Keratinocyte (primary cell): ENCODE results near the gene PLXNA2. TPM values are rescaled to one million over a fixed set of nuclear protein-coding genes. Genes with fewer than 3 reads are reported as not detected.

Experiments used
- DNase-seq: peaks from one replicate; pipeline ENCODE4 v3.0.0-alpha.2; 2011; ENCODE audit warnings: low read depth, missing footprints, low spot score
- FAIRE-seq: peaks from 2 replicates; lab custom pipeline; 2011; peaks lifted over from hg19 to GRCh38; lab: Jason Lieb, UNC
- H2AFZ ChIP-seq: 2 replicates; pipeline ENCODE4 v1.6.0; 2012; ENCODE audit warnings: low read length, control low read depth, inconsistent platforms; ENCODE audit not compliant: control insufficient read depth
- H3K27ac ChIP-seq: 2 replicates; pipeline ENCODE4 v1.5.1; 2011; ENCODE audit warnings: low read length; ENCODE audit not compliant: control insufficient read depth, insufficient read depth
- H3K27me3 ChIP-seq: 3 replicates; pipeline ENCODE4 v1.6.0; 2011; ENCODE audit warnings: low read length; ENCODE audit not compliant: control insufficient read depth, insufficient read depth; ENCODE audit errors: extremely low read depth
- H3K36me3 ChIP-seq, 2 experiments: 2 replicates in 1 of 2; 3 replicates in 1 of 2; pipeline ENCODE4 v1.5.1; 2011; ENCODE audit warnings: low read length in 2 of 2, mild to moderate bottlenecking in 1 of 2; ENCODE audit not compliant: control insufficient read depth in 2 of 2, insufficient read depth in 2 of 2; ENCODE audit errors: extremely low read depth in 1 of 2
- H3K4me1 ChIP-seq: 3 replicates; pipeline ENCODE4 v1.5.1; 2011; ENCODE audit warnings: low read length; ENCODE audit not compliant: control insufficient read depth, insufficient read depth; ENCODE audit errors: extremely low read depth
- H3K4me2 ChIP-seq: 3 replicates; pipeline ENCODE4 v1.6.0; 2011; ENCODE audit warnings: low read depth, low read length; ENCODE audit not compliant: control insufficient read depth, insufficient read depth; ENCODE audit errors: extremely low read depth
- H3K4me3 ChIP-seq, 3 experiments: fragments of 200-600 bp in 1 of 3; sonication (generic) in 1 of 3; 2 replicates in 2 of 3; 3 replicates in 1 of 3; pipeline ENCODE4 v1.5.1; 2011 to 2016; ENCODE audit warnings: low read length in 3 of 3, mild to moderate bottlenecking in 3 of 3, control low read depth in 2 of 3, inconsistent platforms in 1 of 3, low read depth in 1 of 3, mixed read lengths in 1 of 3, mixed run types in 1 of 3, moderate library complexity in 1 of 3; ENCODE audit not compliant: control insufficient read depth in 2 of 3, insufficient read depth in 2 of 3; ENCODE audit errors: extremely low read depth in 1 of 3
- H3K79me2 ChIP-seq: 2 replicates; pipeline ENCODE4 v1.6.0; 2012; ENCODE audit warnings: low read length; ENCODE audit not compliant: control insufficient read depth, insufficient read depth
- H3K9ac ChIP-seq: 3 replicates; pipeline ENCODE4 v1.6.0; 2011; ENCODE audit warnings: low read length; ENCODE audit not compliant: control insufficient read depth, insufficient read depth; ENCODE audit errors: extremely low read depth
- H3K9me1 ChIP-seq: 3 replicates; pipeline ENCODE4 v1.6.0; 2011; ENCODE audit warnings: low read length; ENCODE audit not compliant: control insufficient read depth, insufficient read depth; ENCODE audit errors: extremely low read depth
- H3K9me3 ChIP-seq: 2 replicates; pipeline ENCODE4 v1.5.1; 2012; ENCODE audit warnings: low read depth, low read length; ENCODE audit not compliant: control insufficient read depth
- H4K20me1 ChIP-seq: 3 replicates; pipeline ENCODE4 v1.6.0; 2011; ENCODE audit warnings: low read length; ENCODE audit not compliant: control insufficient read depth, insufficient read depth; ENCODE audit errors: extremely low read depth
- EZH2 ChIP-seq: IDR thresholded peaks from one replicate; pipeline ENCODE4 v1.6.1; 2012; ENCODE audit warnings: inconsistent platforms, mild to moderate bottlenecking, low read length, moderate library complexity
- dilution Hi-C: fragments of 300-500 bp; cut with MboI; formaldehyde crosslinking; loops from one replicate; pipeline ENCODE4 v1.7.0; 2020; ENCODE audit warnings: low sequenced_read_pairs; ENCODE audit not compliant: extremely low pct_ligation_motif_present
- polyA plus RNA-seq, 5 experiments: library from polyadenylated mRNA; depleted of rRNA in 3 of 5; stranded (reverse) in 3 of 5; stranded (forward) in 1 of 5; unstranded in 1 of 5; fragments of >200 nt; gene quantifications; 1 replicate in 1 of 5; 2 replicates in 3 of 5; 3 replicates in 1 of 5; pipeline versions ENCODE4 v1.2.1 to v1.2.3, GENCODE V29; 2011 to 2012; ENCODE audit warnings: missing spikeins in 2 of 5, low read depth in 1 of 5, low replicate concordance in 1 of 5
- TF ChIP-seq, protein P1 (sequence below), 3 experiments: IDR thresholded peaks in 1 of 3; conservative IDR thresholded peaks in 1 of 3; optimal IDR thresholded peaks in 1 of 3; 2 replicates in 2 of 3; 3 replicates in 1 of 3; pipeline versions ENCODE3 to v1.5.1; 2011; ENCODE audit warnings: low read length in 3 of 3, mild to moderate bottlenecking in 3 of 3, moderate library complexity in 2 of 3, control low read depth in 1 of 3, inconsistent platforms in 1 of 3; ENCODE audit not compliant: insufficient read depth in 2 of 3; ENCODE audit errors: extremely low read depth in 1 of 3

Gene PLXNA2
- polyA plus RNA-seq, 1 donor (not counting 4 experiments of a cell fraction or from before 2014, with no cell fraction given): 6.7 TPM

DNA sequence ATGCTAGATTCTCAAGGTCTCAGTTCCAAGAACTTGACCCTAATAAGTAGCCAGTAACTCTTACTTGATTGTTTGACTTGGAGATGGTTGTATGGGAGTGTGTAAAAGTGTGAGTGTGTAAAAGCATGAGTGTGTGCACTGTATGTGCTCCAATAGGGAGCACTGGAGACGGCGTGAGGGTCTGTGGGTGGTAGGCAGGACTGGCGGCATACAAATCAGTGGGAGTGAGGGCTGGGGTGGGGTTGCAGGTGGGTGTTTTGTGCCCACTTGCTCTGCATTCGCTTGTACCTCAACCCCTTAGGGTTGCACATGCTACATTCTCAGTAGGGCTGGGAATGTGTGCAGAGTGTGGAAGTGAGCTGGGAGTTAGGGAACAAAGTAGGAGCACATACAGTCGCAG lies 253.7 kb downstream of the PLXNA2 start:
- FAIRE-seq: no peak
- no peak overlapping the region for H2AFZ ChIP-seq
- dilution Hi-C loops: no loop called here
- H3K36me3 ChIP-seq: no peaks in the 10 kb centered on the region
- peaks cover 17% of the 10 kb centered on the region for H3K27me3 ChIP-seq
- no peak overlapping the region for H3K27ac ChIP-seq
- no peak overlapping the region for H3K9ac ChIP-seq
- DNase-seq: no peak
- H3K79me2 ChIP-seq: no peaks in the 10 kb centered on the region
- H3K4me1 ChIP-seq: no peaks in the 10 kb centered on the region
- TF ChIP-seq, protein P1, sequence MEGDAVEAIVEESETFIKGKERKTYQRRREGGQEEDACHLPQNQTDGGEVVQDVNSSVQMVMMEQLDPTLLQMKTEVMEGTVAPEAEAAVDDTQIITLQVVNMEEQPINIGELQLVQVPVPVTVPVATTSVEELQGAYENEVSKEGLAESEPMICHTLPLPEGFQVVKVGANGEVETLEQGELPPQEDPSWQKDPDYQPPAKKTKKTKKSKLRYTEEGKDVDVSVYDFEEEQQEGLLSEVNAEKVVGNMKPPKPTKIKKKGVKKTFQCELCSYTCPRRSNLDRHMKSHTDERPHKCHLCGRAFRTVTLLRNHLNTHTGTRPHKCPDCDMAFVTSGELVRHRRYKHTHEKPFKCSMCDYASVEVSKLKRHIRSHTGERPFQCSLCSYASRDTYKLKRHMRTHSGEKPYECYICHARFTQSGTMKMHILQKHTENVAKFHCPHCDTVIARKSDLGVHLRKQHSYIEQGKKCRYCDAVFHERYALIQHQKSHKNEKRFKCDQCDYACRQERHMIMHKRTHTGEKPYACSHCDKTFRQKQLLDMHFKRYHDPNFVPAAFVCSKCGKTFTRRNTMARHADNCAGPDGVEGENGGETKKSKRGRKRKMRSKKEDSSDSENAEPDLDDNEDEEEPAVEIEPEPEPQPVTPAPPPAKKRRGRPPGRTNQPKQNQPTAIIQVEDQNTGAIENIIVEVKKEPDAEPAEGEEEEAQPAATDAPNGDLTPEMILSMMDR (optimal IDR thresholded peaks at IDR 0.05 in 1 of 3, IDR thresholded peaks at IDR 0.05 in 1 of 3, conservative IDR thresholded peaks at IDR 0.05 in 1 of 3; ENCODE audit: extremely low read depth in 1 of 3, insufficient read depth in 2 of 3, low read length in 3 of 3): no peak
- TF ChIP-seq EZH2: no peak
- no peaks in the 10 kb centered on the region for H3K9me1 ChIP-seq
- H3K9me3 ChIP-seq: no peaks in the 10 kb centered on the region
- no peak overlapping the region for H3K4me3 ChIP-seq
- H3K4me2 ChIP-seq: no peak overlapping the region
- no peaks in the 10 kb centered on the region for H4K20me1 ChIP-seq

- Histone ChIP-seq H3K9me3 (no peaks in the 10 kb centered on the region), H4K20me1 (no peaks in the 10 kb centered on the region), H2AFZ (no peak overlapping the region), H3K9me1 (no peaks in the 10 kb centered on the region), H3K9ac (no peak overlapping the region), H3K27me3 (peaks cover 17% of the 10 kb centered on the region), H3K4me2 (no peak overlapping the region), H3K27ac (no peak overlapping the region), H3K4me3 (no peak overlapping the region), H3K4me1 (no peaks in the 10 kb centered on the region), H3K79me2 (no peaks in the 10 kb centered on the region), H3K36me3 (no peaks in the 10 kb centered on the region)
- TF ChIP-seq, protein P1 (optimal IDR thresholded peaks at IDR 0.05 in 1 of 3, IDR thresholded peaks at IDR 0.05 in 1 of 3, conservative IDR thresholded peaks at IDR 0.05 in 1 of 3; ENCODE audit: extremely low read depth in 1 of 3, insufficient read depth in 2 of 3, low read length in 3 of 3): no peak
- no peak for TF ChIP-seq EZH2
- dilution Hi-C loops: no loop called here
- FAIRE-seq (no peak), DNase-seq (no peak)
These were observed 255.6 kb downstream of the PLXNA2 start for GRCh38 chr1:207988326-207989165.
